GM23338 (cell line): ENCODE measurements around the gene CUX1. TPM values are rescaled to one million over a fixed set of nuclear protein-coding genes. Genes with fewer than 3 reads are reported as not detected.
A peak's percentile ranks its signal among the peaks of the same experiment; 100 is the strongest.

Experiments
- ATAC-seq: fragments of 200-7000 bp; cut with Tn5 transposase; 3 replicates; pipeline ENCODE4 v1.9.1; 2020
- DNase-seq: peaks from one replicate; pipeline ENCODE4 v3.0.0-alpha.2; 2015; ENCODE audit warnings: low spot score
- H2AFZ ChIP-seq: fragments of 200-600 bp; sonication (generic); 2 replicates; pipeline ENCODE4 v1.8.0; 2016; ENCODE audit warnings: antibody characterized with exemption, mild to moderate bottlenecking, moderate library complexity
- H3F3A ChIP-seq: fragments of 200-600 bp; sonication (generic); replicated peaks from 2 replicates; pipeline ENCODE4 v1.8.0; 2017; ENCODE audit warnings: antibody characterized with exemption, mixed run types, low read depth
- H3K27ac ChIP-seq: fragments of 200-600 bp; sonication (generic); 2 replicates; pipeline ENCODE4 v1.6.1; 2016; ENCODE audit warnings: low read depth
- H3K27me3 ChIP-seq: fragments of 200-600 bp; sonication (generic); 2 replicates; pipeline ENCODE4 v1.8.0; 2016; ENCODE audit warnings: mild to moderate bottlenecking, mixed run types, moderate library complexity; ENCODE audit not compliant: insufficient read depth
- H3K36me3 ChIP-seq: fragments of 200-600 bp; sonication (generic); 2 replicates; pipeline ENCODE4 v1.8.0; 2016; ENCODE audit warnings: mild to moderate bottlenecking; ENCODE audit not compliant: insufficient read depth
- H3K4me1 ChIP-seq: fragments of 200-600 bp; sonication (generic); 2 replicates; pipeline ENCODE4 v1.8.0; 2016; ENCODE audit warnings: mild to moderate bottlenecking, moderate library complexity; ENCODE audit not compliant: insufficient read depth
- H3K4me2 ChIP-seq: fragments of 200-600 bp; sonication (generic); 2 replicates; pipeline ENCODE4 v1.7.1; 2017; ENCODE audit warnings: mixed run types
- H3K4me3 ChIP-seq: fragments of 200-600 bp; sonication (generic); 2 replicates; pipeline ENCODE4 v1.6.1; 2016; ENCODE audit warnings: mixed run types
- H3K79me2 ChIP-seq: fragments of 200-600 bp; sonication (generic); replicated peaks from 2 replicates; pipeline ENCODE4 v1.8.0; 2017; ENCODE audit warnings: mild to moderate bottlenecking; ENCODE audit not compliant: insufficient read depth
- H3K9me2 ChIP-seq: fragments of 200-600 bp; sonication (generic); 2 replicates; pipeline ENCODE4 v1.8.0; 2017; ENCODE audit not compliant: insufficient read depth
- H4K20me1 ChIP-seq: fragments of 200-600 bp; sonication (generic); replicated peaks from 2 replicates; pipeline ENCODE4 v1.8.0; 2017; ENCODE audit warnings: mild to moderate bottlenecking; ENCODE audit not compliant: insufficient read depth
- H3K27ac Mint-ChIP-seq: 2 replicates; pipeline ENCODE4 v1.8.0; 2020; ENCODE audit warnings: inconsistent platforms, mild to moderate bottlenecking, moderate library complexity, mixed read lengths
- H3K27me3 Mint-ChIP-seq: 3 replicates; pipeline ENCODE4 v1.8.0; 2022; ENCODE audit warnings: low read depth, mild to moderate bottlenecking, moderate library complexity, mixed read lengths, inconsistent platforms; ENCODE audit not compliant: insufficient read depth, poor library complexity
- H3K36me3 Mint-ChIP-seq: 3 replicates; pipeline ENCODE4 v1.8.0; 2021; ENCODE audit warnings: low read depth, mild to moderate bottlenecking, inconsistent platforms, moderate library complexity, mixed read lengths
- H3K4me1 Mint-ChIP-seq: 3 replicates; pipeline ENCODE4 v1.8.0; 2020; ENCODE audit warnings: mild to moderate bottlenecking, inconsistent platforms, mixed read lengths
- H3K4me3 Mint-ChIP-seq: 3 replicates; pipeline ENCODE4 v1.8.0; 2021; ENCODE audit warnings: moderate library complexity, mild to moderate bottlenecking, inconsistent platforms, mixed read lengths
- H3K9me3 Mint-ChIP-seq: 3 replicates; pipeline ENCODE4 v1.8.0; 2020; ENCODE audit warnings: moderate library complexity, mild to moderate bottlenecking, inconsistent platforms, mixed read lengths
- CREB1 ChIP-seq: fragments of 250-450 bp; sonication (Bioruptor Pico); IDR thresholded peaks from 2 replicates; pipeline ENCODE4 v1.5.0; 2020; ENCODE audit warnings: low read depth, mild to moderate bottlenecking, moderate library complexity
- EZH2 ChIP-seq: fragments of 200-600 bp; sonication (generic); IDR thresholded peaks from one replicate; pipeline ENCODE4 v1.8.0; 2017; ENCODE audit warnings: antibody characterized with exemption, mild to moderate bottlenecking, low read depth; ENCODE audit not compliant: unreplicated experiment
- EZH2phosphoT487 ChIP-seq: fragments of 200-600 bp; sonication (generic); IDR thresholded peaks from one replicate; pipeline ENCODE4 v1.8.1; 2018; ENCODE audit warnings: antibody characterized with exemption; ENCODE audit not compliant: unreplicated experiment
- JUNB ChIP-seq: IDR thresholded peaks from one replicate; pipeline ENCODE4 v1.6.1; 2016; ENCODE audit warnings: antibody characterized with exemption; ENCODE audit not compliant: unreplicated experiment
- NANOG ChIP-seq: IDR thresholded peaks from 2 replicates; pipeline ENCODE4 v1.6.1; 2016; ENCODE audit warnings: antibody characterized with exemption, borderline replicate concordance
- POLR2AphosphoS5 ChIP-seq: IDR thresholded peaks from 2 replicates; pipeline ENCODE4 v1.6.1; 2016; ENCODE audit warnings: antibody characterized with exemption, low read depth
- STAT1 ChIP-seq: IDR thresholded peaks from one replicate; pipeline ENCODE4 v1.6.1; 2016; ENCODE audit warnings: antibody characterized with exemption; ENCODE audit not compliant: unreplicated experiment
- ZNF114 ChIP-seq: fragments of 250-450 bp; sonication (Bioruptor Pico); IDR thresholded peaks from 2 replicates; pipeline ENCODE4 v1.5.0; 2020; ENCODE audit warnings: mild to moderate bottlenecking, moderate library complexity
- ZNF331 ChIP-seq: fragments of 250-450 bp; sonication (Bioruptor Pico); IDR thresholded peaks from 2 replicates; pipeline ENCODE4 v1.5.0; 2020; ENCODE audit warnings: low read depth, mild to moderate bottlenecking, moderate library complexity
- polyA plus RNA-seq: library from polyadenylated mRNA; unstranded; fragments of >200 nt; fragmentation: Nextera tagmentation; extraction: Ambion mirVana; gene quantifications from 2 replicates; pipeline ENCODE4 v1.2.1, GENCODE V29; 2016
- total RNA-seq: library from RNA; depleted of rRNA; stranded (reverse); fragments of >200 nt; shearing (Covaris generic); gene quantifications from 2 replicates; pipeline ENCODE4 v1.2.3, GENCODE V29; 2014
- TF ChIP-seq, protein P1 (sequence below), 2 experiments: fragments of 200-600 bp in 1 of 2; sonication (generic) in 1 of 2; conservative IDR thresholded peaks; 2 replicates each; pipeline versions ENCODE4 v1.5.1 to v1.6.1; 2016 to 2017; ENCODE audit warnings: antibody characterized with exemption in 2 of 2, low read depth in 2 of 2, mild to moderate bottlenecking in 2 of 2, moderate library complexity in 1 of 2
- TF ChIP-seq, protein P2 (sequence below): IDR thresholded peaks from one replicate; pipeline ENCODE4 v1.6.1; 2018; ENCODE audit warnings: antibody characterized with exemption; ENCODE audit not compliant: unreplicated experiment
- TF ChIP-seq, protein P3 (sequence below): IDR thresholded peaks from 2 replicates; pipeline ENCODE4 v1.6.1; 2016; ENCODE audit warnings: antibody characterized with exemption
- TF ChIP-seq, protein P4 (sequence below): fragments of 250-450 bp; sonication (Bioruptor Pico); IDR thresholded peaks from 2 replicates; pipeline ENCODE4 v1.5.0; 2020; ENCODE audit warnings: mild to moderate bottlenecking, moderate library complexity

Gene CUX1
- total and polyA plus RNA-seq, 2 experiments from 2014 or later: 49.9 to 64.0 TPM

- H3K36me3 Mint-ChIP-seq: peaks cover 24% of the 10 kb centered on the region
- H3K9me2 ChIP-seq: no peaks in the 10 kb centered on the region
- H3F3A ChIP-seq: no peaks in the 10 kb centered on the region
- no peak overlapping the region for H3K4me3 ChIP-seq
- no peak overlapping the region for H2AFZ ChIP-seq
- no peak overlapping the region for H3K27ac ChIP-seq
- no peaks in the 10 kb centered on the region for H3K27me3 ChIP-seq
- ATAC-seq (peak; percentile 25; the same call in 2 of the 3 replicates), DNase-seq (no peak)
- H3K27me3 Mint-ChIP-seq: peaks cover 10% of the 10 kb centered on the region
- H3K4me1 Mint-ChIP-seq: peaks cover 8% of the 10 kb centered on the region
- peaks cover 19% of the 10 kb centered on the region for H3K9me3 Mint-ChIP-seq
- no peaks in the 10 kb centered on the region for H3K36me3 ChIP-seq
- H3K27ac Mint-ChIP-seq: no peak overlapping the region
- no peak overlapping the region for H3K4me3 Mint-ChIP-seq
- TF ChIP-seq JUNB: no peak
- TF ChIP-seq ZNF114 (CRISPR knock-in tag): no peak
- no peak for TF ChIP-seq CREB1 (CRISPR knock-in tag)
- TF ChIP-seq EZH2phosphoT487: no peak
- TF ChIP-seq STAT1: no peak
- TF ChIP-seq POLR2AphosphoS5: no peak
- TF ChIP-seq, protein P1, sequence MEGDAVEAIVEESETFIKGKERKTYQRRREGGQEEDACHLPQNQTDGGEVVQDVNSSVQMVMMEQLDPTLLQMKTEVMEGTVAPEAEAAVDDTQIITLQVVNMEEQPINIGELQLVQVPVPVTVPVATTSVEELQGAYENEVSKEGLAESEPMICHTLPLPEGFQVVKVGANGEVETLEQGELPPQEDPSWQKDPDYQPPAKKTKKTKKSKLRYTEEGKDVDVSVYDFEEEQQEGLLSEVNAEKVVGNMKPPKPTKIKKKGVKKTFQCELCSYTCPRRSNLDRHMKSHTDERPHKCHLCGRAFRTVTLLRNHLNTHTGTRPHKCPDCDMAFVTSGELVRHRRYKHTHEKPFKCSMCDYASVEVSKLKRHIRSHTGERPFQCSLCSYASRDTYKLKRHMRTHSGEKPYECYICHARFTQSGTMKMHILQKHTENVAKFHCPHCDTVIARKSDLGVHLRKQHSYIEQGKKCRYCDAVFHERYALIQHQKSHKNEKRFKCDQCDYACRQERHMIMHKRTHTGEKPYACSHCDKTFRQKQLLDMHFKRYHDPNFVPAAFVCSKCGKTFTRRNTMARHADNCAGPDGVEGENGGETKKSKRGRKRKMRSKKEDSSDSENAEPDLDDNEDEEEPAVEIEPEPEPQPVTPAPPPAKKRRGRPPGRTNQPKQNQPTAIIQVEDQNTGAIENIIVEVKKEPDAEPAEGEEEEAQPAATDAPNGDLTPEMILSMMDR (conservative IDR thresholded peaks at IDR 0.05; ENCODE audit: low read depth in 2 of 2): no peak
- TF ChIP-seq NANOG: no peak
- TF ChIP-seq, protein P2, sequence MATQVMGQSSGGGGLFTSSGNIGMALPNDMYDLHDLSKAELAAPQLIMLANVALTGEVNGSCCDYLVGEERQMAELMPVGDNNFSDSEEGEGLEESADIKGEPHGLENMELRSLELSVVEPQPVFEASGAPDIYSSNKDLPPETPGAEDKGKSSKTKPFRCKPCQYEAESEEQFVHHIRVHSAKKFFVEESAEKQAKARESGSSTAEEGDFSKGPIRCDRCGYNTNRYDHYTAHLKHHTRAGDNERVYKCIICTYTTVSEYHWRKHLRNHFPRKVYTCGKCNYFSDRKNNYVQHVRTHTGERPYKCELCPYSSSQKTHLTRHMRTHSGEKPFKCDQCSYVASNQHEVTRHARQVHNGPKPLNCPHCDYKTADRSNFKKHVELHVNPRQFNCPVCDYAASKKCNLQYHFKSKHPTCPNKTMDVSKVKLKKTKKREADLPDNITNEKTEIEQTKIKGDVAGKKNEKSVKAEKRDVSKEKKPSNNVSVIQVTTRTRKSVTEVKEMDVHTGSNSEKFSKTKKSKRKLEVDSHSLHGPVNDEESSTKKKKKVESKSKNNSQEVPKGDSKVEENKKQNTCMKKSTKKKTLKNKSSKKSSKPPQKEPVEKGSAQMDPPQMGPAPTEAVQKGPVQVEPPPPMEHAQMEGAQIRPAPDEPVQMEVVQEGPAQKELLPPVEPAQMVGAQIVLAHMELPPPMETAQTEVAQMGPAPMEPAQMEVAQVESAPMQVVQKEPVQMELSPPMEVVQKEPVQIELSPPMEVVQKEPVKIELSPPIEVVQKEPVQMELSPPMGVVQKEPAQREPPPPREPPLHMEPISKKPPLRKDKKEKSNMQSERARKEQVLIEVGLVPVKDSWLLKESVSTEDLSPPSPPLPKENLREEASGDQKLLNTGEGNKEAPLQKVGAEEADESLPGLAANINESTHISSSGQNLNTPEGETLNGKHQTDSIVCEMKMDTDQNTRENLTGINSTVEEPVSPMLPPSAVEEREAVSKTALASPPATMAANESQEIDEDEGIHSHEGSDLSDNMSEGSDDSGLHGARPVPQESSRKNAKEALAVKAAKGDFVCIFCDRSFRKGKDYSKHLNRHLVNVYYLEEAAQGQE: no peak
- TF ChIP-seq ZNF331 (CRISPR knock-in tag): no peak
- TF ChIP-seq, protein P3, sequence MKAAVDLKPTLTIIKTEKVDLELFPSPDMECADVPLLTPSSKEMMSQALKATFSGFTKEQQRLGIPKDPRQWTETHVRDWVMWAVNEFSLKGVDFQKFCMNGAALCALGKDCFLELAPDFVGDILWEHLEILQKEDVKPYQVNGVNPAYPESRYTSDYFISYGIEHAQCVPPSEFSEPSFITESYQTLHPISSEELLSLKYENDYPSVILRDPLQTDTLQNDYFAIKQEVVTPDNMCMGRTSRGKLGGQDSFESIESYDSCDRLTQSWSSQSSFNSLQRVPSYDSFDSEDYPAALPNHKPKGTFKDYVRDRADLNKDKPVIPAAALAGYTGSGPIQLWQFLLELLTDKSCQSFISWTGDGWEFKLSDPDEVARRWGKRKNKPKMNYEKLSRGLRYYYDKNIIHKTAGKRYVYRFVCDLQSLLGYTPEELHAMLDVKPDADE: no peak
- no peak for TF ChIP-seq EZH2
- TF ChIP-seq, protein P4, sequence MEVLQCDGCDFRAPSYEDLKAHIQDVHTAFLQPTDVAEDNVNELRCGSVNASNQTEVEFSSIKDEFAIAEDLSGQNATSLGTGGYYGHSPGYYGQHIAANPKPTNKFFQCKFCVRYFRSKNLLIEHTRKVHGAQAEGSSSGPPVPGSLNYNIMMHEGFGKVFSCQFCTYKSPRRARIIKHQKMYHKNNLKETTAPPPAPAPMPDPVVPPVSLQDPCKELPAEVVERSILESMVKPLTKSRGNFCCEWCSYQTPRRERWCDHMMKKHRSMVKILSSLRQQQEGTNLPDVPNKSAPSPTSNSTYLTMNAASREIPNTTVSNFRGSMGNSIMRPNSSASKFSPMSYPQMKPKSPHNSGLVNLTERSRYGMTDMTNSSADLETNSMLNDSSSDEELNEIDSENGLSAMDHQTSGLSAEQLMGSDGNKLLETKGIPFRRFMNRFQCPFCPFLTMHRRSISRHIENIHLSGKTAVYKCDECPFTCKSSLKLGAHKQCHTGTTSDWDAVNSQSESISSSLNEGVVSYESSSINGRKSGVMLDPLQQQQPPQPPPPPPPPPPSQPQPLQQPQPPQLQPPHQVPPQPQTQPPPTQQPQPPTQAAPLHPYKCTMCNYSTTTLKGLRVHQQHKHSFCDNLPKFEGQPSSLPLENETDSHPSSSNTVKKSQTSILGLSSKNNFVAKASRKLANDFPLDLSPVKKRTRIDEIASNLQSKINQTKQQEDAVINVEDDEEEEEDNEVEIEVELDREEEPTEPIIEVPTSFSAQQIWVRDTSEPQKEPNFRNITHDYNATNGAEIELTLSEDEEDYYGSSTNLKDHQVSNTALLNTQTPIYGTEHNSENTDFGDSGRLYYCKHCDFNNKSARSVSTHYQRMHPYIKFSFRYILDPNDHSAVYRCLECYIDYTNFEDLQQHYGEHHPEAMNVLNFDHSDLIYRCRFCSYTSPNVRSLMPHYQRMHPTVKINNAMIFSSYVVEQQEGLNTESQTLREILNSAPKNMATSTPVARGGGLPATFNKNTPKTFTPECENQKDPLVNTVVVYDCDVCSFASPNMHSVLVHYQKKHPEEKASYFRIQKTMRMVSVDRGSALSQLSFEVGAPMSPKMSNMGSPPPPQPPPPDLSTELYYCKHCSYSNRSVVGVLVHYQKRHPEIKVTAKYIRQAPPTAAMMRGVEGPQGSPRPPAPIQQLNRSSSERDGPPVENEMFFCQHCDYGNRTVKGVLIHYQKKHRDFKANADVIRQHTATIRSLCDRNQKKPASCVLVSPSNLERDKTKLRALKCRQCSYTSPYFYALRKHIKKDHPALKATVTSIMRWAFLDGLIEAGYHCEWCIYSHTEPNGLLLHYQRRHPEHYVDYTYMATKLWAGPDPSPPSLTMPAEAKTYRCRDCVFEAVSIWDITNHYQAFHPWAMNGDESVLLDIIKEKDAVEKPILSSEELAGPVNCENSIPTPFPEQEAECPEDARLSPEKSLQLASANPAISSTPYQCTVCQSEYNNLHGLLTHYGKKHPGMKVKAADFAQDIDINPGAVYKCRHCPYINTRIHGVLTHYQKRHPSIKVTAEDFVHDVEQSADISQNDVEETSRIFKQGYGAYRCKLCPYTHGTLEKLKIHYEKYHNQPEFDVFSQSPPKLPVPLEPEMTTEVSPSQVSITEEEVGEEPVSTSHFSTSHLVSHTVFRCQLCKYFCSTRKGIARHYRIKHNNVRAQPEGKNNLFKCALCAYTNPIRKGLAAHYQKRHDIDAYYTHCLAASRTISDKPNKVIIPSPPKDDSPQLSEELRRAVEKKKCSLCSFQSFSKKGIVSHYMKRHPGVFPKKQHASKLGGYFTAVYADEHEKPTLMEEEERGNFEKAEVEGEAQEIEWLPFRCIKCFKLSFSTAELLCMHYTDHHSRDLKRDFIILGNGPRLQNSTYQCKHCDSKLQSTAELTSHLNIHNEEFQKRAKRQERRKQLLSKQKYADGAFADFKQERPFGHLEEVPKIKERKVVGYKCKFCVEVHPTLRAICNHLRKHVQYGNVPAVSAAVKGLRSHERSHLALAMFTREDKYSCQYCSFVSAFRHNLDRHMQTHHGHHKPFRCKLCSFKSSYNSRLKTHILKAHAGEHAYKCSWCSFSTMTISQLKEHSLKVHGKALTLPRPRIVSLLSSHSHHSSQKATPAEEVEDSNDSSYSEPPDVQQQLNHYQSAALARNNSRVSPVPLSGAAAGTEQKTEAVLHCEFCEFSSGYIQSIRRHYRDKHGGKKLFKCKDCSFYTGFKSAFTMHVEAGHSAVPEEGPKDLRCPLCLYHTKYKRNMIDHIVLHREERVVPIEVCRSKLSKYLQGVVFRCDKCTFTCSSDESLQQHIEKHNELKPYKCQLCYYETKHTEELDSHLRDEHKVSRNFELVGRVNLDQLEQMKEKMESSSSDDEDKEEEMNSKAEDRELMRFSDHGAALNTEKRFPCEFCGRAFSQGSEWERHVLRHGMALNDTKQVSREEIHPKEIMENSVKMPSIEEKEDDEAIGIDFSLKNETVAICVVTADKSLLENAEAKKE: no peak
- H4K20me1 ChIP-seq: no peaks in the 10 kb centered on the region; the same call in 1 of the 2 replicates
- no peaks in the 10 kb centered on the region for H3K4me1 ChIP-seq
- H3K79me2 ChIP-seq: peaks cover 30% of the 10 kb centered on the region
- no peak overlapping the region for H3K4me2 ChIP-seq
Observed at GRCh38 chr7:102049765-102050164, 232.3 kb downstream of the CUX1 start.
